HPDE6-E6E7 (cell line): ENCODE measurements around the gene ADARB2.
"Not testable (repeated sequence)": the region's sequence is repeated elsewhere in the genome, so short reads cannot be mapped to it uniquely, and the experiment has no call there.

Experiments
- DNase-seq: peaks from one replicate; pipeline ENCODE4 v3.0.0; 2011; ENCODE audit warnings: missing footprints; ENCODE audit errors: extremely low spot score

The ADARB2 gene

DNA sequence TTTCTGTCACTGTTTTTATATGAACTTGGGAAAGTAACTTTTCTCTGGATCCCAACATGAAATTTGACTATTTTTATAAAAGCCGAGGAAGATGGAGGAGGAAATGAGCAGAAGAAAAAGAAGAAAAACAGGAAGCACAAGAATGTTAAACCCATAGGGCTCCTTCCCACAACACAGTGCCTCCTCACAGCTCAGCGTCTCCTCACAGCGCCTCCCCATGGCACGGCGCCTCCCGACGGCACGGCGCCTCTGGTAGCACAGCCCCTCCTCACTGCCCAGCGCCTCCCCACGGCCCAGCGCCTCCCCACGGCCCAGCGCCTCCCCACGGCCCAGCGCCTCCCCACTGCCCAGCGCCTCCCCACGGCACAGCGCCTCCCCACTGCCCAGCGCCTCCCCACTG, 410.8 kb downstream of the ADARB2 start:
- DNase-seq, result not testable (repeated sequence)

DNA sequence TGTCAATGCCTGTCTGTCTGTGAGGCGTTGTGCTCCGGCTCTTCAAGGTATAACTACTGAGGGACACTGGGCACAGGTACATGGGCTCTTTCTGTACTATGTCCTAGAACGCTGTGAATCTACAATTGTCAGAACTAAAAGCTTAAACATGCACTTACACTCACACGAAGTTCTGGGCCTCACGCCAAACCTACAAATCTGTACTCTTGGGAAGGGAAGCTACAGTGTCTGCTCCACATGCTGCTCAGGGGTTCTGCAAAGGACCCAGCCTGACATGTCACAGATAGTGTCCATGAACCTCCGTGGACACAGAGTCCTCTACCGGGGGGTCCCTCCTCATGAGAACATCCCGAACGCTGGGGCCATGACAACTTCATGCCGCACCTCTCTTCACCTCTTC, 412.4 kb downstream of the ADARB2 start:
- no peak for DNase-seq

DNA sequence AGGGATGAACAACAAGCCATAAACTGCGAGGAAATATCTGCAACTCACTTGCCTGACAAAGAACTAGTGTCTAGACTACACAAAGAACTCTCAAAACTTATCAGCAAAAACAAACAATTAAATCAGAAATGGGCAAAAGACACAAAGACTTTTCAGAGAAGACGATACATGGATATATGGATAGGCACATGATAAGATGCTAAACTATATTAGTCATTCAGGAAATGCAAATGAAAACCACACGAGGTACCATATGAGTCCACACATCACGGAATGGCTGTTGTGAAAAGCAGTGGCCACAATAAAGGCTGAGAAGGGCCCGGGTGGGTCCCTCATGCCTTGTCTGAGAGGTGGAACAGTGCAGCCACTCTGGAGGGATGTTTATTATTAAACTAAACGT, 413.4 kb downstream of the ADARB2 start:
- DNase-seq, result no peak

DNA sequence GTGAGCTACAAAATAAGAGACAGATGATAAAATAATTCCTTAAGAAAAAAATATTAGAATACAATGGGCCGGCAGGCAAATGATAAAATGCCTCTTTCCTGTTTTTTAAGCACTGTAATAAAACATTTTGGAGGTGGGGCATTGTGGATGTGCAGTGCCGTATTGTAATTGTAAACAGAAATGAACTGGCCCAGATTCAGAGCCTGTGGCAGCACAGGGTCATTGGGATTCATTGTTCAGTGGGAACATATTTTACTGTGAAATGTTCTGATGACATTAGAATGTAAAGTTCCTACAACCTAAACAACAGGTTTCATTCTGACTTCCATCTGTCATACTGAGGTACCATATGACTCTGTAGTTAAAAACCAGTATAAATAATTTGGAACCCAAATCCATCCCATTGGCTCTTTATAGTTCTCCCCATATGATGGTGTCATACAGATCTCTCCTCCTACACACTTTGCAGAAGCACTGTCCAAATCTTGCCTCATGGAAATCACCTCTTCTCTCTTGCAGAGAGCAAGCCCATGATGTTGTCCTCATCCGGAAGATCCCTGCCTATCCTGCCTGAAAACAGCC, 416.5 kb downstream of the ADARB2 start:
- DNase-seq, result no peak

DNA sequence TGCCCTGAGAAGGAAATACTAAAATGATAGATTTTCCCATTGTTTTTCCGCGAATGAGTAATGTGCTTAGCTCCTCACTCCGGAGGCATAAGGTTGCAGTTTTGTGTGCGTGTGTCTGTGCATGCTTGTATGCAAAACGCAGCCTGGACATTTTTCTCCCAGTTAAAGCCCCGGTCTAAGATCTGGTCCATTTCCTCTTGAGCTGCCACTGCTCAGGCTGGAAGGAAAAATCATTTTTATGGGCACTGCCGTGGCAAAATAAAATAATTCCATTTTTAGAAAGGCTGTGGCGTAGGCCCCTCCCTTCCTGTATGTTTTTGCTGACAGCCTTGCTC, 420.5 kb downstream of the ADARB2 start:
- no peak for DNase-seq

DNA sequence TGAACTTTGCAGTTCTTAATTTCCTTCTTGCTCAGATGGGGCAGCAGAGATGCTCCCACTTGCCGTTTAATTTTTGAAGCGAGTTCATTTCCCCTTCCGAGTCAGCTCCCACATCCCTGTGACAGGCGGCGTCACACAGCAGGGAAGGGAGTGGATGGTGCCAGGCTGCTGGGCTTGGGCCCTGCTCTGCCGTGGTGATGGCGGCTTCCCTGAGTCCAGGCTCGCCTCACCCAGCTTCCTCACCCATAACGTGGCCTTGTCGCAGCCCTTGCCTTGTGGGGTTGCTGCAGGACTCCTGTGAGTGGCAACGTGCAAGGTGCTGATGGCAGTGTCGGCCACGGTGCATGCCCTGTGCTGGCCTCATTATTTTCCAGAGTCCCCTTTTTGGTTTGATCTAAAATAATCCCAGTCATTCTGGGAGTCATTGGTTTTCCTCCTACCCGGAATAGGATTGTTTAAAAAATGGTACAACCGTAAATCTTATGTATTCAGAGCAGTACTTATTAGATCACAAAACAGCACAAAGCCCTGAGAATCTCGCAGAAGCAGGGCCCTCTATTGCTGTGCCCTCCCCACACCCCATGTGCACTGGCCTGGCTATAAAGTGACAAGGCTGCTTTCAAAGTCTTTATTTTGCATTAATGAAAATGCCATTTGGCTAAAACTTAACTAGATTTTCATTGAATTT, 421.1 kb downstream of the ADARB2 start:
- DNase-seq, result no peak

DNA sequence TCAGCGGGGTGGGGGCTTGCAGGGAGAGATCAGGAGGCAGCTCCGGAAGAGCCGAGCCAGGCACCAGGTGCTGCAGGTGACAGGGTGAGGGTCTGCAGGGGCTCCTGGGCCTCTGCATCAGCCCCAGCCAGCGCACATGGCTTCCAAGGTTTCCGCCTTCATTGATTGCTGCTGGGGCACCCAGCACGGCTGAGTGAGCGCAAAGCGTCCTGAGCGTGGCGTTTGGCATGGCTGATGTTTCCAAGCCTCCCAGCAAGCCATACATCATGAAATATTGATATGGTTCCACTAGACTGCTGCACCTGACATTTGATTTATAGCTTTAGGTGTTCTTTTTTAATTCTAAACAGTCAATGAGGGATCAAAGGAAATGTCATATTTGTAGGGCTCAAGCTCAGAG, 422.1 kb downstream of the ADARB2 start:
- no peak for DNase-seq

DNA sequence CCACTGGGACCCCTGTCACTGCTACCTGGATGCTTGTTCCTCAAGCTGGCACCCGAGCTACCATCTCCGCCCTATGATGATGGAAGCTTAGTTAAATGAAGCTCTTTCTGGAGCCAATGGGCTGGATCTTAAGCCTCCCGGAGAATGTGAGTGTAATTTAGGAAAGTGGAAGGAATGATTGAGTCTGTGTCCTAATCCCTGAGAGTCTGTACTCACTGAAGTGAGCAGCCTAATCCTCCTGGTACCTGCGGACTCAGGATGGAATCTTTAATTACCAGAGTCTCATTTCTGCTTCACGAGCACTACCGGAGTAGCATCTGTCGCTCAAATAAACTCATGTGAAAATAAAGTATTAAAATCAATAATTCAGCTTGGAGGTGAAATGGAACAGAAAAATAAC, 425.6 kb downstream of the ADARB2 start:
- no peak for DNase-seq

DNA sequence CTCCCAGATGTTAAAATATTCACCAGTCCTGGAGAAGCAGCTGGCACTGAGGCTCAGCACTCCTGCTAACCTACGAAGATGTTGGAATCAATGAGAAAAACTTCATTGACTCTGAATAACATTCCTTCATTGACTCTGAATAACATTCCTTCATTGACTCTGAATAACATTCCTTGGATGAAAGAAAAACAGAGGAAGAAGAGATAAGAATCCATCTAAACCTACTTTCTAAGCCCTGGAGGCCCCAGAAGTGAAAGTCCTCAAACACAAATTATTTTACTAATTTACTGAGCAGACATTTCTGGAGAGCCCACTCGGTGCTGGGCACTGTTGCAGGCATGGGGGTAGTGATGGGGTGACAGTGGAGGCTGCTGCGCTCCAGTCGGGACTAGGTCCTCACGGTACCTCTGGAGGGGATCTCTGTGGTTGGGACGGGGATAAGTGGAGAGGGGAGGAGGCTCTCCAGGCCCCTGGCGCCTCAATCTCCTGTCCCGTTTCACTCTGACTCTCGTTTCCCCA, 427.0 kb downstream of the ADARB2 start:
- DNase-seq, result no peak

DNA sequence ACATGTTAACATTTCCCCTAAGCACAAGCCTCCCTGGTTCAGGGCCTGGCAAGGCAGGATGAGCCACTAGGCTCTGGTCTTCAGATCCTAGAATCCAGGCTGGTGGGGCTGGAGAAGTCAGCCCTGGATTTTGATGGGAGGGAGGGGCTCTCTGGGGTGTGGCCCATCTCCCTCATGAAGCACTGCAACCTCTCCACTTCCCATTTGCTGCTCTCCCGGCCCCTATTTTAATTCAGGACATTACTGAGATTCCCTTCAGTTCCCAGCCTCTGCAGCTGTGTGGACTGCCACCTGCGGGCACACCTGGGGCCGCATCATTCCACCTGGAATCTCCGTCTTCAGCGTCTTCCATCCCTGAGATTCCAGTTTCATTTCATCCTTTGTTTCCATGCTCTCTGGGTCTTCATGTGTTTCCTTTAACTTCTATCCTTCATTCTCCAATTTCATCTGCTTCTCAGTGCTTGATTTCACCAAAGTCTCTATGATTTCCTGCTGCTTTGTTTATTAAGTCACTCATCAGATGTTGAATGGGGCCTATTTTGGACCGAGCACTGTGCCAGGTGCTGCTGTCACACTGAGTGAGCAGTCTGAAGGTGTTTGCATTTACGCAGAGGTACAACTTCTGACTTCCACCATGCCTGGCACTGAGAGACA, 427.6 kb downstream of the ADARB2 start:
- no peak for DNase-seq

DNA sequence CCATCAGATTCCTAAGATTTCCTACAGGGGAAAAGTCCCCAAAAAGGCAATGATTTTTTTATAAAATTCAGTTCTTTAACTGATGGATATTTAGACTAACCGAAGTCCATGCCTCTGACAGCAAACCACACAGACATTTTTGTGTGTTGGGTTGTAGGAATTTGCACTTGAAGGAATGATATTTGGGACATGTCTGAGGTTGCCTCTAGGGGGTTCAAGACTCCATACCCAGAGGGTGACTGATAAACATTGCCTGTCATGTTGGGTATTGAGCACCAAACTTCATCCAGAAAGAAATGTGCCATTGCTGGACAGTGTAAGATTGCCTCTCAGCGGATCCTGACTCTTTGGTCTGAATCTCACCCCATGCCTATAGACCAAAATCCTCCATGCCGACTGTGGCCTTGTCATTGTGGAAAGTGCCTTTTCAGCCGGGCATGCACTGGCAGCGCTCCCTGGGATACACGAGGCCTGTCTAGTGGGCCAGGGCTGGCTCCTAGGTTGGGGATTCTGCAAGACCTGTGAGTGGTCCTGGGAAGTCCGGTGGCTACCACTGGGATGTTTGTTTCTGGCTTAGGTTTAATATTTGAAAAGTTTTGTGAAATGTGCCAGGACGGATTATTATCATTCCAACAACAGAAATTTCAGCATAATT, 428.2 kb downstream of the ADARB2 start:
- DNase-seq, result no peak

DNA sequence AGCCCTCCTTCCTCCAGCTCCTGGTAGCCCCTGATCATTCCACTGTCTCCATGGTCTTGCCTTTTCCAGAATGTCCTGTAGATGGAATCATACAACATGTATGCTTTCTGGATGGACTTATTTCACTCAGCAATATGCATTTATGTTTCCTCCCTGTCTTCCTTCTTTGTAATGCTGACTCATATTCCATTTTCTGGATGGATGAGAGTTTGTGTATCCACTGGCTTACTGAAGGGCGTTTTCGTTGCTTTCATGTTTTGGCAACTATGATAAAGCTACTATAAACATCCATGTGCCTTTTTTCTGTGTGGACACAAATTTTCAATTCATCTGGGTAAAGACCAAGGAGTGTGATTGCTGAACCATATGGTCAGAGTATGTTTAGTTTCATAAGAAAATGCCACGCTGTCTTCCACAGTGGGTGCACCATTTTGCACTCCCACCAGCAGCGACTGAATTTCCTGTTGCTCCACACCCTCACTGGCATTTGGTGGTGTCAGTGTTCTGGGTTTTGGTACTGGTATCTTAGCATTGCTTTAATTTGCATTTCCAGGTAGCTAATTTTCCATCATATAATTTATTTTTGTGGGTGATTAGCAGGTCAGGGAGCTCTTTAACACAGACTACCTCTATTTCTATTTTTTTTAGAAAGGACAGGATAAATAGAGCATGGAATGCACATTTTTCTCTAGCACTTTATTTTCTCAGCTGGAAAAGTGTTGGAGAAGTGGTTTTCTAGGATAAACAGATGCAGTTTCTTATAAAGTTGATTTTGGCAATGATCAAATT, 429.0 kb downstream of the ADARB2 start:
- DNase-seq, result no peak

DNA sequence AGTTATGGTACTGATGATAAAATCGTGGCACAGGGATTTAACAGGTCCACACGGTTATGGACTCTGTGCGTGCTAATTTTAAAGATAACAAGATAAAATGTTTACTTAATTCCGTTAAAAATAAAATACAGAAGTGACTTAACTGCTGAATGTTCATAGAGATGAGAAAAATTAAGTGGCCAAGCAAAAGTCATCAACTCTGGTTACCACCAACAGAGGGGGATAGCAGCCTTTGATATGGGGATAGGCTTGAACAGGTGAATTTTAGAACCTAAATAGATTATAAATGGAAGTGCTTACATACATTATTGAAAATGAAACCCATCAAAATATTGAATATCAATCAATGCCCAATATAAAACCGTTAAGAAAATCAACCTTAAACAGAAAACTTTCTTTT, 436.2 kb downstream of the ADARB2 start:
- no peak for DNase-seq

DNA sequence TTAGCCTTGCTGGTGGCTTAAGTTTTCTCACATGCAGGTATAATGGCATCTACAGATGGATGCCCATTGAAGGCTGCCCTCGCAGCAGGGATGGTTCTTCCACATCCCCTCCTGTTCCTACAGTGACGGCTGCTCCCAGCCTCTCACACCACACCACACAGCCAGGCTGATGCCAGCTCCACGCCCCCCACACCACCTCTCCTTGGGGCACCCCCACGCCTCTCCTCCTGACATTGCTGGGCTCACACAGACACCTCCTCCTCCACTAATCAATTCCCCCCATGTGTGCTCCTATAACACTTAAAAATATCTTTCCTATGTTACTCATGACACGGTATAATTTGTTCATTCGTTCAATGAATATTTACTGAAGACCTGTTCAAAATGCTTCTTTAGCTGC, 437.1 kb downstream of the ADARB2 start:
- no peak for DNase-seq

DNA sequence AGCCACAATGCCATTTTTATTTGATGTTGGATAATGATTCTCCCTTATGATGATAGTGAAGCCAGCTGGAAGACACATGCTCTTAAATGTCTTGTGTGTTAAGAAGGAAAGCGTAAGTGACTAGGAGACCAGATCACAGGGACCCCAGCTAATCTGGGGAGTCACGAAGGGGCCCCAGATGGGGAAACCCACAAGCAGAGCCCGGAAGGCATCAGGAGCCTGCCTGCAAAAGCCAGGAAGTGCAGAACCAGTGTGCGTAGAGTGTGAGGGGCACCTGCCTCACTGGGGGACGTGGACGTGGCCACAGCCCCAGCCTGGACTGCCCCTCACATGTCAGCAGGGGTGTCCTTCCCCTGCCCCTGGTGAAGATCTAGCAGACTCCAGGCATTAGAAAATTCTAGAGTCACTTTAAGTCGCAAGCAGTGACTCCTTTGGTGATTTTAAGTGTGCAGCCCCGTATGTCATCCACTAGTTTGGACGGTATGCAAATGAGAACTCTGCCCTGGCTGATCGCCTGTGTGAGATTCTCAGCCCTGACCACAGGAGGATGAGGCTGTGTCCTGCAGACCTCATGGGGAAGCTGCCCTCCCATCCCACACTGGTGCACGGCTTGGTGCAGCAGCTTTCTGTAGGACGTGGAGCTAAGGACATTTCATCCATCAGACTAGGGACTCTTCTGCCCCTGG, 438.1 kb downstream of the ADARB2 start:
- no peak for DNase-seq

DNA sequence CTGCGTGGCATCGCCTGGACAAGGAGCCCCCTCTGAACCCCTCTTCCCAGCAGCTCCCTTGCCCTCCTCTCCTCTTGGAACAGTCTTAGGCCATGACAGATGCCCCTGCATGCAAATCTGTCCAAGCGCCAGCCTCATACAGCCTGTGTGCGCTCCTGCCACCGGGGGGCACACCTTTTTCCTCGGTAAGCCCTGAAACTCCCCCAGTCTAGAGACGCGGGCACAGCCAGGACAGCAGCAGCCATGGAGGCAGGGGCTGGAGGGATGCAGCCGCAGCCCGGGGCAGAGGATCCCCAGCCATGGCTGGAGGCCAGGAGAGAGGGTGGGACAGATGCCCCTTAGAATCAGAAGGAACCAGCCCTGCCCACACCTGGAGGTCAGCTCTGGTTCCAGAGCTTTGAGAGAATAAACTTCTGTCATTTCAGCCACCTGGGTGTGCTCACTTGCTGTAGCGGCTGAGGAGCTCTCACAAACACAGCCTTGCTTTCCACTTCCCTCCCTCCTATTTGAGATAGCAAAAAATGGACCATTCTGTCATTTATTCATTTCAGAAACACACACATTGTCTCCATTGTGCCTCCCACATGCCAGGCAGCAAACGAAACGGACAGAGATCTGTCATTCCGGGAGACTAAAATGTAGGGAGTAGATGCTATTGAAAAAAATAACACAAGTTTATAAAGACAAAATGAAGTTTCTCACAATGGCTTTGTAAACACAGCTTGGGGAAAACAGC, 439.6 kb downstream of the ADARB2 start:
- no peak for DNase-seq

DNA sequence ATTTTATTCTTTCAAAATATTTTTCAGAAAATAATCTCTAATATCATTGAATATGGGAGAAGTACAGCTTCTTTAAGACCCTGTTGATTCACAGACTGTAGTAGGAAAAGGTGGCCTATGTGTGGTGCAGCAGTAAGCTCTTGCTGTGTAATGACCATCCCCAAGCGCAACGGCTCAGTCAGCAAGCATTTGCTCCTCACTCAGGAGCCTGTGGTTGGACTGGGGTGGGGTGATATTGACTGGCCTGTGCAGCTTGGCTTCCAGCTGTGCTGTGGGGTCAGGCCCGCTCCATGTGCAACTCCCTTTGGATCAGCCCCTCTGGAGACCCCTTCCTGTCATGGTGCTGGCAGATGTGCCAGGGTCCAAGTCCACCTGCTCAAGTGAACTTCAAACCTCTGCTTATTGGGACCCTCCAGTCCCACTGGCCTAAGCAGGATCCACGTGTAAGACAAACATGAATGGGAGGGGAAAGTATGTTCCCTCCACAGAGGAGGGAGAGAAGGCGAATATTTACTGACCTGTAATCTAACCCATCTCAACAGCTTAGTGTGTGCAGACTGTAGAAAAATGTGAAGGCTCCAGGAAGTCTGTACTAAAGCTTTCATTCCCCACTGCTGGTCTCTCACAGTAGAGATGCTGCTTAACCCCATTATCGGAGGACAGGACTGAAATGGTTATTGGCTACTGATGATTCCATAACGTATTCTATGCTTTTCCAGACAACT, 441.4 kb downstream of the ADARB2 start:
- DNase-seq, result no peak

DNA sequence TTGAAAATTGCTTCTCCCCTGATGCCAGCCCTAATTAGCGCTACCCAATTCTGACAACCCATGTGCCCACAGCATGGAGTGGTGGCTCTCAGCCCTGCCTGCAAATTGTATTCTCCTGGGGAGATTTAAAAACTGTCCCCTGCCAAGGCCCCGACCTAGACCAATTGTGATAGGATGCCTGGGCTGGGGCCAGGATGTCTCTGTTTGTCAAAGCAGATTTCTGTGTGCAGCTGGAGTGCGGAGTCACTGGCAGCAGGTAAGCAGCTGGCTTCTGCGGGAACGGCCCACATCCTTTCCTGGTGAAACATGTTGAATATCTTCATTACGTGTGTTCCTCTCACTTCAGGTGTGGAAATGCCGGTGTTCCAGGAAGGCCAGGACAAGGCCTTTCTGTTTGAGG, 442.6 kb downstream of the ADARB2 start:
- DNase-seq, result no peak

DNA sequence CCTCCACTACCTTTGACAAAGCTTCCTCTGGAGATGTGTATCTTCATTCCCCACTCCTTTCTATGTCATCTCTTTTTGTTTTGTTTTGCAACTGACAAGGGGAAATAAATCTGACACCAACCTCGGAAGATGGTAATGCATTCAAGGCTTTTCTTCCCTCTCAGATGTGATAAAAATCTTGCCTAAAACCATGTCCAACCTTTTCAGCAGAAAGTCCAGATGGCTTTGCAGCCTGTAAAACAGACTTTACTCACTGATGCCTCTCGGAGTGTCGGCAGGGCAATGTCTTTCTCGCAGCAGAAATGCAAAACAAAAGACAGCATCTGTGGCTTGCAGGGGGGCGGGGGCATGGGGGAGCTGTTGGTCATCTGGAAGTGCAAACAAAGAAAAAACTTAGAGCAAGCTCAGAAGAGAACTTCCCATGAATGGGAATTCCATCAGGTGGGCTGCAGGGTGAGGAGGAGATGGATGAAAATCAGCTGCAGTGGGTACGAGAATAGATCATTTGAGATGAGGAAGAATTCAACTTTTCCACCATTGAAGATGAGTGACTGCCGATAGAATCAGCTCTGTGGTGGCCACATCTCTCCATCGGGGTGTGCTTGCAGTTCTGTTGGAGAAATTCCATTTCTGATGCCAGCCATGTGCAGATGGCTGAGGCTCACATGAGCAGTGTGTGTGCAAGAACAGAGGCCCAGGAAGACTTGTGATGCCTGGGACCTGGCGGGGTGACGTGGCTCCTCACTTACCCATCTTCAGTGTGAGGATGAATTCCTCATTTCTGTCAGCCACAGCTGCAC, 443.5 kb downstream of the ADARB2 start:
- DNase-seq, result no peak
